Prostate gland (tissue), 2 donors: ENCODE data around the gene CD48. TPM values are rescaled to one million over a fixed set of nuclear protein-coding genes. Genes with fewer than 3 reads are reported as not detected.
"Not testable (repeated sequence)": the region's sequence is repeated elsewhere in the genome, so short reads cannot be mapped to it uniquely, and the experiment has no call there.

ENCODE experiments used
- DNase-seq: peaks from one replicate; pipeline ENCODE4 v3.0.0-alpha.2; 2019; ENCODE audit warnings: low spot score
- H3K27ac ChIP-seq, 2 donors: fragments of 200-600 bp; sonication (generic); 2 replicates each; pipeline ENCODE4 v1.5.1; 2017 to 2019
- H3K27me3 ChIP-seq: fragments of 200-600 bp; sonication (generic); replicated peaks from 2 replicates; pipeline ENCODE4 v1.5.1; 2019; ENCODE audit not compliant: insufficient read depth
- H3K36me3 ChIP-seq, 2 donors: fragments of 200-600 bp; sonication (generic); 1 replicate in 1 of 2; 2 replicates in 1 of 2; pipeline versions ENCODE4 v1.5.1 to v1.8.1; 2017 to 2019
- H3K4me1 ChIP-seq: fragments of 200-600 bp; sonication (generic); replicated peaks from 2 replicates; pipeline ENCODE4 v1.5.1; 2019
- H3K4me3 ChIP-seq, 2 donors: fragments of 200-600 bp; sonication (generic); 2 replicates each; pipeline ENCODE4 v1.5.1; 2017 to 2019
- H3K9me3 ChIP-seq: fragments of 200-600 bp; sonication (generic); 2 replicates; pipeline ENCODE4 v1.5.1; 2017
- CTCF ChIP-seq, 4 experiments: fragments of 200-600 bp in 2 of 4; fragments of 450-650 bp in 2 of 4; sonication (generic) in 2 of 4; IDR thresholded peaks; 1 replicate in 3 of 4; 2 replicates in 1 of 4; pipeline ENCODE4 v1.5.1; 2016 to 2019; ENCODE audit warnings: antibody characterized with exemption in 4 of 4, mild to moderate bottlenecking in 2 of 4, moderate library complexity in 2 of 4
- POLR2A ChIP-seq: fragments of 450-650 bp; IDR thresholded peaks from one replicate; pipeline ENCODE4 v1.6.1; 2016; ENCODE audit warnings: antibody characterized with exemption, mild to moderate bottlenecking
- POLR2AphosphoS5 ChIP-seq: sonication (generic); formaldehyde crosslinking; IDR thresholded peaks from one replicate; pipeline ENCODE4 v1.6.1; 2017; ENCODE audit warnings: antibody characterized with exemption
- WGBS: methylation state at CpG from one replicate; pipeline ENCODE4 v1.1.5; 2018; 5-methylcytosine and 5-hydroxymethylcytosine counted together
- intact Hi-C: fragments of 100-400 bp; cut with DNase I; formaldehyde crosslinking; loops from one replicate; pipeline ENCODE4 v1.14.2; 2022
- total RNA-seq, 2 donors: library from RNA; depleted of rRNA; stranded (reverse); fragments of >200 nt; gene quantifications; one replicate each; pipeline ENCODE4 v1.1.0, GENCODE V29; 2016

Gene CD48
- total RNA-seq, 2 donors from 2014 or later: 3.0 to 4.7 TPM

- intact Hi-C loops: no loop called here
- no peak for TF ChIP-seq POLR2A
- TF ChIP-seq POLR2AphosphoS5: no peak
- no peak for TF ChIP-seq CTCF (IDR thresholded peaks at IDR 0.05)
- DNase-seq: no peak
- Histone ChIP-seq H3K4me1 (no peaks in the 10 kb centered on the region), H3K27ac (no peak overlapping the region), H3K9me3 (no peaks in the 10 kb centered on the region), H3K27me3 (no peaks in the 10 kb centered on the region), H3K4me3 (no peak overlapping the region), H3K36me3 (no peaks in the 10 kb centered on the region)
Observed at GRCh38 chr1:160734301-160734700, 22.7 kb upstream of the CD48 start.

- Histone ChIP-seq H3K27ac (no peak overlapping the region), H3K4me3 (no peak overlapping the region), H3K36me3 (no peaks in the 10 kb centered on the region), H3K27me3 (no peaks in the 10 kb centered on the region), H3K4me1 (no peaks in the 10 kb centered on the region), H3K9me3 (no peaks in the 10 kb centered on the region)
- TF ChIP-seq POLR2AphosphoS5 (no peak), POLR2A (no peak), CTCF (IDR thresholded peaks at IDR 0.05) (no peak)
- no peak for DNase-seq
- intact Hi-C loops: no loop called here
Observed at GRCh38 chr1:160733898-160734297, 22.3 kb upstream of the CD48 start.

- Histone ChIP-seq H3K4me3 (no peak overlapping the region), H3K27ac (no peak overlapping the region), H3K9me3 (no peaks in the 10 kb centered on the region), H3K27me3 (no peaks in the 10 kb centered on the region), H3K36me3 (no peaks in the 10 kb centered on the region), H3K4me1 (no peaks in the 10 kb centered on the region)
- no peak for TF ChIP-seq POLR2AphosphoS5
- no peak for TF ChIP-seq CTCF (IDR thresholded peaks at IDR 0.05)
- TF ChIP-seq POLR2A: no peak
- intact Hi-C loops: no loop called here
- no peak for DNase-seq
- 71% methylated on average over 1 of the region's 1 CpG for WGBS
Observed at GRCh38 chr1:160731990-160732389, 20.4 kb upstream of the CD48 start.

GRCh38 chr1:160731564-160731963, 19.9 kb upstream of the CD48 start:
- H3K4me1 ChIP-seq, H3K27me3 ChIP-seq, H3K27ac ChIP-seq, DNase-seq, H3K36me3 ChIP-seq, intact Hi-C loops, H3K4me3 ChIP-seq, H3K9me3 ChIP-seq: not testable (repeated sequence)
- 78% methylated on average over 2 of the region's 2 CpGs for WGBS

- H3K9me3 ChIP-seq: no peaks in the 10 kb centered on the region
- no peak overlapping the region for H3K27ac ChIP-seq
- no peaks in the 10 kb centered on the region for H3K36me3 ChIP-seq
- no peaks in the 10 kb centered on the region for H3K4me1 ChIP-seq
- no peaks in the 10 kb centered on the region for H3K27me3 ChIP-seq
- H3K4me3 ChIP-seq: no peak overlapping the region
- no peak for DNase-seq
- TF ChIP-seq POLR2AphosphoS5 (no peak), POLR2A (no peak), CTCF (IDR thresholded peaks at IDR 0.05) (no peak)
- intact Hi-C loops: loop anchor here (10.0 kb wide), 1 partner anchor 268 kb away; no protein-coding TSS in a partner anchor
Observed at GRCh38 chr1:160727316-160727640, 15.7 kb upstream of the CD48 start.
